Stimulated activated CD8-positive, alpha-beta memory T cell treated with anti-CD3 and anti-CD28 coated beads, Interleukin-7, amount 100 ng/mL, for 48 hours (primary cell): Measurements from ENCODE around the gene AKT2.

Source experiments
- DNase-seq, 2 donors: peaks; one replicate each; pipeline ENCODE4 v3.0.0-alpha.2; 2020; ENCODE audit warnings: low read depth in 1 of 2; ENCODE audit errors: extremely low read depth in 1 of 2

AKT2 gene

GRCh38 chr19:40238775-40239174, 46.4 kb downstream of the AKT2 start:
- DNase-seq: no peak

- no peak for DNase-seq
These were observed 47.4 kb downstream of the AKT2 start for GRCh38 chr19:40237791-40238190.

GRCh38 chr19:40236366-40236765, 48.8 kb downstream of the AKT2 start:
- DNase-seq: no peak

- no peak for DNase-seq
These were observed 49.2 kb downstream of the AKT2 start for GRCh38 chr19:40236026-40236355.

- DNase-seq: no peak
These were observed 49.7 kb downstream of the AKT2 start for GRCh38 chr19:40235238-40236025.

- no peak for DNase-seq
These were observed 50.5 kb downstream of the AKT2 start for GRCh38 chr19:40234429-40235237.

- no peak for DNase-seq
These were observed 51.2 kb downstream of the AKT2 start for GRCh38 chr19:40233811-40234389.

- DNase-seq: no peak
These were observed 52.0 kb downstream of the AKT2 start for GRCh38 chr19:40232949-40233810.

- DNase-seq: no peak
These were observed 52.7 kb downstream of the AKT2 start for GRCh38 chr19:40232479-40232878.

GRCh38 chr19:40231544-40232424, 53.4 kb downstream of the AKT2 start:
- no peak for DNase-seq

- no peak for DNase-seq
These were observed 54.1 kb downstream of the AKT2 start for GRCh38 chr19:40231057-40231456.

- DNase-seq: no peak
These were observed 55.2 kb downstream of the AKT2 start for GRCh38 chr19:40229926-40230417.

GRCh38 chr19:40229484-40229883, 55.7 kb downstream of the AKT2 start:
- DNase-seq: no peak

- no peak for DNase-seq
These were observed 56.3 kb downstream of the AKT2 start for GRCh38 chr19:40228863-40229262.

GRCh38 chr19:40228346-40228745, 56.8 kb downstream of the AKT2 start:
- DNase-seq: no peak

- no peak for DNase-seq
These were observed 59.5 kb downstream of the AKT2 start for GRCh38 chr19:40225440-40226305.

GRCh38 chr19:40224342-40225150, 60.6 kb downstream of the AKT2 start:
- no peak for DNase-seq
